NCI-H1105 treated with DMSO at 0.1 percent for 48 hours (cell line): ENCODE measurements around the gene CDC34.
A peak's percentile ranks its signal among the peaks of the same experiment; 100 is the strongest.

Experiments
- DNase-seq: peaks from one replicate; lab custom pipeline; 2025; lab: John Stamatoyannopoulos, UW

Gene CDC34, protein sequence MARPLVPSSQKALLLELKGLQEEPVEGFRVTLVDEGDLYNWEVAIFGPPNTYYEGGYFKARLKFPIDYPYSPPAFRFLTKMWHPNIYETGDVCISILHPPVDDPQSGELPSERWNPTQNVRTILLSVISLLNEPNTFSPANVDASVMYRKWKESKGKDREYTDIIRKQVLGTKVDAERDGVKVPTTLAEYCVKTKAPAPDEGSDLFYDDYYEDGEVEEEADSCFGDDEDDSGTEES

GRCh38 chr19:531753-532560 lies at the start of gene CDC34:
Gene CDC34, plus strand, starts transcription at chr19:531760. Its CDS starts 172 bp downstream, at chr19:531932.
- no peak for DNase-seq

DNA sequence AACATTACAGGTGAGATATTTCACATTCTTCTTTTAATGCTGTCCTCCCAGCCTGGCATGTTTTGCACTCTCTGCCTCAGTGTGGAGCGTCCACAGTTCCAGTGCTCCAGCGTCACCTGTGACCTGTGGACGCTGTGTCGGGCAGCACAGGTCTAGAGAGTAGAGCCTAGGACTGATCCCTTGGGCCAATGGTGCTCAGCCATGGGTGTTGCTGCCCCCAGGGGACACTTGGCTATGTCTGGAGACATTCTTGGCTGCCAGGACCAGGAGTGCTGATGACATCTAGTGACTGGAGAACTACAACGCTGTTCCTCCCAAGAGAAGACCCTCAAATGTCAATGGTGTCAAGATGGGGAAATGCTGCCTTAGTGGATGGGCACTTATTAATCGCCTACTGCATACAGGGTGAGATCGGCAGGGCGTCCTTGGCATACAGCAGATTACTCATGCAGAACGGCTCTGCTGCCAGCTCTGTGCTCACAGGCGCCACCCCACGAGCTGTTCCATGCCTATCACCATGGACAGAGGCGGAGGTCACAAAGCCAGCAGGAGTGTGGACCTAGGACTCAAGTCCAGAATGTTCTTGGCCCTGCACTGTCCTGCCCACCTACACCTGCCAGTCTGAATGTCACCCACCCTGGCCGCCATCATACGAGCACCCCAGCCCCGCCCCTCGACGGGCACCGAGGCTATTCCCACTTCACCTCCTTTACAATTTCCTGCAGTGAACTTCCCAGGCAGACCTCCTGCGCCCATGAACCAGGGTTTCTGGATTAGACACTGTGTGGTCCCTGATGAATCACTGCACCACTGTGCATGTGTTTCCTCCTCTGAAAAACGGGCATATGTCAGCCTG lies 49.1 kb upstream of the CDC34 start:
- DNase-seq = no peak

DNA sequence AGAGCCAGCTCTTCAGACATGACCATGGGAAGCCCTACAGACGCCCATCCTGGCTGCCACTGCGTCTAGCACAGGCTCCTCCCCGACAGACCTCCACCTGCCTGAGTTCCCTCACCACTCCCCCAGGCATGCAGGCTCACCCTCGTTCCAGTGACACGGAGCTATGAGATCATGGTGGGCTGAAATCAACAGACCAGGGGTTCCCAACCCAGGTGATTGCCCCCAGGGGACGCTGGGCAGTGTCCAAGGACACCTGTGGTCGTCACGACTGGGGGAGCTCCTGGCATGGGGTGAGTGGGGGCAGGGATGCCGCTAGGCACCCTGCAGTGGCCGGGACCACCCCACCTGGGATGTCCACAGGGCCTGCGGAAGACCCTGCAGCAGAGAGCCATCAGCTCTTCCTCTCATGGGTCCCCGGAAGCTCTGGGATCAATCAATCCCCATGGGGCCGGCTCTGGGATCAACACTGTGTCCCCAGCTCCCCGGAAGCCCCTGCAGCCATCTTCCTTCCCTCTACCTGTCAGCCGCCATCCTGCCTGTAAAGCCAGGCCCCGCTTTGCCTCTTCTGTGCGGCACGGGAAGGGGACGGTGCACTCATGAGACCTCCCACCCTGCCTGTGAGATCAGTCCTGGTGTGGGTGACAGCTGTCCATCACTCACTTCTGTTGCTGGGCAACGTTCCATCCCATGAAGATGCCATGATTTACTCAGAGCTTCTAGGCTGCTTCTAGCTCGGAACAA lies 48.1 kb upstream of the CDC34 start:
- DNase-seq = no peak

DNA sequence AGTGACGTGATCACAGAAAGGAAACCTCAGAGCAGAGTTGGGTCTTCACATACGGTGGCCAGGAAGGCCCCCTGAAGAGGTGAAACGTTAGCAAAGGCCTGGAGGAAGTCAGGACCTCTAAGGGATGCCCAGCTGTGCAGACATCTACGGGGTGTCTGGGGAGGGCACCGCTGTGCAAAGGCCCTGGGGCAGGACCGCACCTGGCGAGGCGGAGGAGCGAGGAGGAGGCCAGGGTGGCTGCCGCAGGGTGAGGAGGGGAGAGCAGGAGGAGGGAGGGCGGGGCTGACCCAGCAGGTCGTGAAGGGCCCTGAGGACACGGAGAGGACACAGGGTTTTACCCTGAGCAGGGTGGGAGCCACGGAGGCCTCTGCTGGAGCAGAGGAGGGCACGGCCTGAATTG lies 47.1 kb upstream of the CDC34 start:
- DNase-seq = no peak

DNA sequence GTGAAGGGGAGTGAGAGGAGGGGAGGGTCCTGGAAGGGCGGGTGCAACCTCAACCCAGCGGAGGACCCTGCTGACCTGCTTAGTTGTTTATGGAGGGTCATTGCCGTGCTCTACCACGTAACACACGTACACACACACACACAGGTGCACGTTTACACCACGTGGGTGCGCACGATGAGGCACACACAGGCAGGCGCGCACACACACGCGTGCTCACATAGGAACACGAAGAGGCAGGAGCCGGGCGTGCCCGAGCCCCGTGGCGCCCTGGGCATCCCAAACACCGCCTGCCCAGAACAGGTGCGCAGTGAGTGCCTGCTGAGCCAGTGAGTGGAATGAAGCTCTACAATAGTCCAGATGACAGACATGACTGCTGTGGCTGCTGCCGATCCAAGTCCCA lies 46.5 kb upstream of the CDC34 start:
- peak; percentile 59 for DNase-seq

DNA sequence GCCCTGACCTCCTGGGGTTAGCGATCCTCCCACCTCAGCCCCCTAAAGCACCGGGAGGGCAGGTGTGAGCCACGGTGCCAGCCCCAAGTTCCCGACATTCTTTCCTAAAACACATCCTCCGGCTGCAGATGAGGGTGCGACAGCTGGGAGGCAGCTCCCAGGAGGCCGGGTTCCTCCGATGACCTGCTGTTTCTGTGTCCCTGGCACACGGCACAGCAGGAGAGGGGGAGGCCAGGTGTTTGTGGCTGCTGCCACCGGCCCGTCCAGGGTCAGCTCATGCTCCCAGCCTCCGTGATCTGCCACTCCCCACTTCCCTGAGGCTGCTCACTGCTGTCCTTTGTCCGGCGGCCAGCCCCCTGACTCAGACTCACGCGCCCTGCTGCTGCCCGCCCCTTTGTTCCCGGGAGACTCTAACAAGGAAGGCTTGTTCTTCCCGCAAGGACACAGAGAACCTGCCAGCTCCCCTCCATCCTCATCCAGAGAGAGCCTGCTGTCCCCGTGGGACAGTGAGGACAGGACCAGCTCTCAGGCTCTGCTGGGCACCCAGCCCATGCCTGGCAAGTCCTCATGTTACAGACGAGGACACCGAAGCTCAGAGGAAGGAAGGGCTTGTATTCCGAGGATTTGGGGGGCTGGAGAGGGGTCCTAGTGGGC lies 45.9 kb upstream of the CDC34 start:
- peak; percentile 64 for DNase-seq

- DNase-seq = peak; percentile 89
Observed at GRCh38 chr19:488505-489417, 42.8 kb upstream of the CDC34 start.

GRCh38 chr19:489418-490196 lies 42.0 kb upstream of the CDC34 start:
- DNase-seq = no peak

DNA sequence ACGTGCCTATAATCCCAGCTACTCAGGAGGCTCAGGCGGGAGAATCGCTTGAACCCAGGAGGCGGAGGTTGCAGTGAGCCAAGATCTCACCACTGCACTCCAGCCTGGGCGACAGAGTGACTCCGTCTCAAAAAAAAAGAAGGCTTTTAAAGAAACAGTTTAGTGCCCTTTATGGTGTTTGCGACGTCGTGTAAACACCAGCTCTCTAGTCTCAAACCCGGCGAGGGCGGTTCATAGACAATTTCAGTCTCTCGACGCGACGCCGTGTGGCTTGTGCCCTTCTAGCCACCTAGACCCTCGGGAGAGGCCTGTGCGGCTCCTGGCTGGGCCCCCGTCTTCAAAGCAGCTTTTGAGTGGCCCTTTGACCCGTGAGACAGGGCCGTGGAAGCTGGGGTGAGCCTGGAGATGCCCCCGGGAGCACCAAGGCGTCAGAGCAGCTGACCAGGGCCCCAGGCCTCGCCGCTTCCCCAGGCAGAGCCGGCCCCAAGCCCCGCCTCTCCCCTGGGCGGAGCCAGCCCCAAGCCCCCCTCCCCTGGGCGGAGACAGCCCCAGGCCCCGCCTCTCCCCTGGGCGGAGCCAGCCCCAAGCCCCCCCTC lies 40.3 kb upstream of the CDC34 start:
- no peak for DNase-seq

GRCh38 chr19:492091-492531 lies 39.4 kb upstream of the CDC34 start:
- DNase-seq = no peak

- no peak for DNase-seq
Observed at GRCh38 chr19:493391-494170, 38.0 kb upstream of the CDC34 start.

- no peak for DNase-seq
Observed at GRCh38 chr19:494171-495080, 37.1 kb upstream of the CDC34 start.

- no peak for DNase-seq
Observed at GRCh38 chr19:495081-495401, 36.5 kb upstream of the CDC34 start.

DNA sequence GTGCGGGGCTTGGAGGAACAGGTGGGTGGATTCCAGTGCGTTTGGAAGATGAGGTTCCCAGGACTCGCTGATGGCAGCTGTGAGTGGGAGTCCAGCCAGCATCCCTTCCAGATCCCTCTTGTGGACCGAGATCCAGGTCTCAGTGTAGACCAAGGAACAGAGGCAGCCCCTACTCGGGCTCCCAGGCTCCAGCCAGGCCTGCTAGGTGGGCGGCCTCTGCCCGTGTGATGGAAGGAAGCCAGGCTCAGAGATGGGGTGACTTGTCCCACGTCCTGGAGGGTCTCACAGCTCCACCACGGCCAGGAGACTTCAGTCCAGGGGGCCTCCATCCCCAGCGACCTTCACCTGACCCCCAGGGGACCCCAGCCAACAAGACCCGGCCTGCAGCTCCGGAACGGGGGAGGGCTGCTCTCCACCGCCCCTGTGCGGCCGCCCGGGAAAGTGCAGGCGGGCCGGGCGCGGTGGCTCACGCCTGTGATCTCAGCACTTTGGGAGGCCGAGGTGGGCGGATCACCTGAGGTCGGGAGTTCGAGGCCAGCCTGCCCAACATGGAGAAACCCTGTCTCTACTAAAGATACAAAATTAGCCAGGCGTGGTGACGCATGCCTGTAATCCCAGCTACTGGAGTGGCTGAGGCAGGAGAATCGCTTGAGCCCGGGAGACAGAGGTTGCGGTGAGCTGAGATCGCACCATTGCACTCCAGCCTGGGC lies 36.0 kb upstream of the CDC34 start:
- no peak for DNase-seq

GRCh38 chr19:496112-496665 lies 35.4 kb upstream of the CDC34 start, which contains the start of gene MADCAM1:
Gene MADCAM1, plus strand, starts transcription at chr19:496486. Its CDS starts 14 bp downstream, at chr19:496500.
- no peak for DNase-seq

DNA sequence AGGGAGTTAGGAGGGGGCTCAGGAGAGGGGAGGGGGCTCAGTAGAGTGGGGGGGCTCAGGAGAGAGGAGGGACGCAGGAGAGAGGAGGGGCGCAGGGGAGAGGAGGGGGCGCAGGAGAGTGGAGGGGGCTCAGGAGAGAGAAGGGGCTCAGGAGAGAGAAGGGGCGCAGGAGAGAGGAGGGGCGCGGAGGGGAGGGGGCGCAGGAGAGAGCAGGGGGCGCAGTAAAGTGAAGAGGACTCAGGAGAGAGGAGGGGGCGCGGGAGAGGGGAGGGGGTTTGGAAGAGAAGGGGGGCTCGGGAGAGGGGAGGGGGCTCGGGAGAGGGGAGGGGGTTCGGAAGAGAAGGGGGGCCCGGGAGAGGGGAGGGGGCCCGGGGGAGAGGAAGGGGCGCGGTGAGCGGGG lies 34.6 kb upstream of the CDC34 start:
- DNase-seq = no peak
